Measurements from ENCODE around the gene GPSM1.

Gene GPSM1

GRCh38 chr9:136304456-136304855, 22.9 kb upstream of the GPSM1 start:
- DNase-seq (ENCODE audit: low read depth, low spot score): no peak

GRCh38 chr9:136304981-136305380, 22.4 kb upstream of the GPSM1 start:
- DNase-seq (ENCODE audit: low read depth, low spot score): no peak

GRCh38 chr9:136305804-136306203, 21.5 kb upstream of the GPSM1 start:
- DNase-seq (ENCODE audit: low read depth, low spot score): no peak

GRCh38 chr9:136306211-136307208, 20.8 kb upstream of the GPSM1 start:
- no peak for DNase-seq (ENCODE audit: low read depth, low spot score)

- no peak for DNase-seq (ENCODE audit: low read depth, low spot score)
Measured at GRCh38 chr9:136307215-136307750, 20.1 kb upstream of the GPSM1 start.

- no peak for DNase-seq (ENCODE audit: low read depth, low spot score)
Measured at GRCh38 chr9:136308006-136308701, 19.2 kb upstream of the GPSM1 start.

GRCh38 chr9:136308702-136309053, 18.7 kb upstream of the GPSM1 start:
- DNase-seq (ENCODE audit: low read depth, low spot score): no peak

- no peak for DNase-seq (ENCODE audit: low read depth, low spot score)
Measured at GRCh38 chr9:136309101-136309801, 18.1 kb upstream of the GPSM1 start.

- DNase-seq (ENCODE audit: low read depth, low spot score): no peak
Measured at GRCh38 chr9:136309806-136310220, 17.5 kb upstream of the GPSM1 start.

- no peak for DNase-seq (ENCODE audit: low read depth, low spot score)
Measured at GRCh38 chr9:136310273-136311030, 16.9 kb upstream of the GPSM1 start.

GRCh38 chr9:136311051-136312008, 16.0 kb upstream of the GPSM1 start:
- DNase-seq (ENCODE audit: low read depth, low spot score): peak; percentile 80

GRCh38 chr9:136312009-136312375, 15.3 kb upstream of the GPSM1 start:
- DNase-seq (ENCODE audit: low read depth, low spot score): no peak

- DNase-seq (ENCODE audit: low read depth, low spot score): peak; percentile 34
Measured at GRCh38 chr9:136312436-136312835, 14.9 kb upstream of the GPSM1 start.

- no peak for DNase-seq (ENCODE audit: low read depth, low spot score)
Measured at GRCh38 chr9:136313111-136314055, 14.0 kb upstream of the GPSM1 start.

- no peak for DNase-seq (ENCODE audit: low read depth, low spot score)
Measured at GRCh38 chr9:136314056-136314416, 13.3 kb upstream of the GPSM1 start.

- no peak for DNase-seq (ENCODE audit: low read depth, low spot score)
Measured at GRCh38 chr9:136314944-136315343, 12.4 kb upstream of the GPSM1 start.

- no peak for DNase-seq (ENCODE audit: low read depth, low spot score)
Measured at GRCh38 chr9:136316271-136316751, 11.0 kb upstream of the GPSM1 start.

GRCh38 chr9:136316896-136317676, 10.3 kb upstream of the GPSM1 start:
- no peak for DNase-seq (ENCODE audit: low read depth, low spot score)

Measured in ELF-1 (cell line).